KMS-11 (cell line): ENCODE data around the gene YIF1A.

Source experiments
- H2AFZ ChIP-seq: fragments of 200-600 bp; sonication (generic); 2 replicates; pipeline ENCODE4 v1.6.1; 2016; ENCODE audit warnings: antibody characterized with exemption, mixed run types, low read depth
- H3K27ac ChIP-seq: fragments of 200-600 bp; sonication (generic); 2 replicates; pipeline ENCODE4 v1.6.1; 2016; ENCODE audit warnings: mild to moderate bottlenecking, mixed run types
- H3K27me3 ChIP-seq: fragments of 200-600 bp; sonication (generic); 2 replicates; pipeline ENCODE4 v1.6.1; 2017; ENCODE audit warnings: mild to moderate bottlenecking, low read depth, mixed run types, moderate library complexity; ENCODE audit not compliant: insufficient read depth
- H3K36me3 ChIP-seq: fragments of 200-600 bp; sonication (generic); 2 replicates; pipeline ENCODE4 v1.6.1; 2017; ENCODE audit warnings: mild to moderate bottlenecking, mixed run types; ENCODE audit not compliant: insufficient read depth
- H3K4me1 ChIP-seq: fragments of 200-600 bp; sonication (generic); 2 replicates; pipeline ENCODE4 v1.6.1; 2016; ENCODE audit warnings: mild to moderate bottlenecking, low read depth, mixed run types; ENCODE audit not compliant: poor library complexity, severe bottlenecking
- H3K4me2 ChIP-seq: fragments of 200-600 bp; sonication (generic); 2 replicates; pipeline ENCODE4 v1.7.0; 2016; ENCODE audit warnings: mild to moderate bottlenecking, mixed run types
- H3K4me3 ChIP-seq: fragments of 200-600 bp; sonication (generic); IDR thresholded peaks from 2 replicates; pipeline ENCODE4 v1.6.1; 2017; ENCODE audit warnings: low read depth, low read length, mixed read lengths; ENCODE audit not compliant: insufficient read depth
- H3K79me2 ChIP-seq: fragments of 200-600 bp; sonication (generic); 2 replicates; pipeline ENCODE4 v1.6.1; 2016; ENCODE audit warnings: low read depth, mixed run types; ENCODE audit not compliant: insufficient read depth
- H3K9ac ChIP-seq: fragments of 200-600 bp; sonication (generic); 2 replicates; pipeline ENCODE4 v1.6.1; 2016; ENCODE audit warnings: mild to moderate bottlenecking, mixed run types
- H4K20me1 ChIP-seq: fragments of 200-600 bp; sonication (generic); 2 replicates; pipeline ENCODE4 v1.6.1; 2016; ENCODE audit warnings: mild to moderate bottlenecking, mixed run types; ENCODE audit not compliant: insufficient read depth
- TF ChIP-seq, protein P1 (sequence below): fragments of 200-600 bp; sonication (generic); conservative IDR thresholded peaks from 2 replicates; pipeline ENCODE4 v1.6.1; 2017; ENCODE audit warnings: low read depth, mild to moderate bottlenecking, antibody characterized with exemption, low read length, moderate library complexity, mixed read lengths

Gene YIF1A

DNA sequence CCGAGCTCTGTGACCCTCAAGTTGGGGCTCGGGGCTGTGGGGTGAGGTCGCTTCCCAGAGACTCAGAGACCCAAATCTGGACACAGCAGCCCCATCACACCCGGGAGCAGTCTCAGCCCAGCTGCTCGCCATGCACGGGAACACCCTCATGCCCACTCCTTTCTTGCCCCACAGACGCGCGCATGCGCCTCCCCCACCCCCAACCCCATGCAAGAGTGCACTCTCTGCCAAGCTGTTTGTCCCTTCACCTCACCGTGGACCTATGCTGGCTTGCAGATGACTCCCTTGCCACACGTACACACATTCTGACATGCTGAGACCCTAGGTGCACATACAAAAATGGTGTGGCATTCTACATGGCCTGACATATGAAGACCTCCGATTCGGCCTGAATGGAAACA is 28.4 kb upstream of the YIF1A start:
- peaks cover 4% of the 10 kb centered on the region for H3K4me1 ChIP-seq
- TF ChIP-seq, protein P1, sequence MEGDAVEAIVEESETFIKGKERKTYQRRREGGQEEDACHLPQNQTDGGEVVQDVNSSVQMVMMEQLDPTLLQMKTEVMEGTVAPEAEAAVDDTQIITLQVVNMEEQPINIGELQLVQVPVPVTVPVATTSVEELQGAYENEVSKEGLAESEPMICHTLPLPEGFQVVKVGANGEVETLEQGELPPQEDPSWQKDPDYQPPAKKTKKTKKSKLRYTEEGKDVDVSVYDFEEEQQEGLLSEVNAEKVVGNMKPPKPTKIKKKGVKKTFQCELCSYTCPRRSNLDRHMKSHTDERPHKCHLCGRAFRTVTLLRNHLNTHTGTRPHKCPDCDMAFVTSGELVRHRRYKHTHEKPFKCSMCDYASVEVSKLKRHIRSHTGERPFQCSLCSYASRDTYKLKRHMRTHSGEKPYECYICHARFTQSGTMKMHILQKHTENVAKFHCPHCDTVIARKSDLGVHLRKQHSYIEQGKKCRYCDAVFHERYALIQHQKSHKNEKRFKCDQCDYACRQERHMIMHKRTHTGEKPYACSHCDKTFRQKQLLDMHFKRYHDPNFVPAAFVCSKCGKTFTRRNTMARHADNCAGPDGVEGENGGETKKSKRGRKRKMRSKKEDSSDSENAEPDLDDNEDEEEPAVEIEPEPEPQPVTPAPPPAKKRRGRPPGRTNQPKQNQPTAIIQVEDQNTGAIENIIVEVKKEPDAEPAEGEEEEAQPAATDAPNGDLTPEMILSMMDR = no peak
- no peaks in the 10 kb centered on the region for H4K20me1 ChIP-seq
- H3K36me3 ChIP-seq = no peaks in the 10 kb centered on the region
- H3K27ac ChIP-seq = no peak overlapping the region
- no peak overlapping the region for H2AFZ ChIP-seq
- H3K4me2 ChIP-seq = no peak overlapping the region
- no peak overlapping the region for H3K9ac ChIP-seq
- peaks cover 2% of the 10 kb centered on the region; the same call in 1 of the 2 replicates for H3K27me3 ChIP-seq
- no peak overlapping the region for H3K4me3 ChIP-seq
- H3K79me2 ChIP-seq = no peaks in the 10 kb centered on the region

DNA sequence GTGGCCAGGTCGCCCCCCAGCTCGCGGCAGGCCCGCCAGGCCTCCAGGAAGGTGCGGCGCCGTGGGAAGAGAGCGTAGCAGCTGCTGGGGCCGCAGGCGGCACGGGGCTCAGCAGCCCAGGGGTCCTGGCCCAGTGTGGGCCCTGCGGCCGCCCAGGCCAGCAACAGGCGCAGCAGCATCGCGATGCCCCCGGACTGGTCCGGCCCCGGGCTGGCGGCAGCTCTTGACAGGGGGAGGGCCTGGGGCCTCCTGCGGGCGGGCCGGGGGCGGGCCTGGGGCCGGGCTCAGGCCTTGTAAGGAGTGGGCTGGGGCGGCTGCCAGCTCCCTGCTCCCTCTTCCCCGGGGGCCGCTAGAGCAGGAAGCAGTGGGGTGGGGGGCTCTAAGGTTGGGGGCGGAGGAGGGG is 27.9 kb upstream of the YIF1A start, which contains the start of gene CD248:
Gene CD248 (minus strand): TSS at position 196 of the 403 bp plus-strand sequence. CDS start 17 bp downstream, at position 179.
- TF ChIP-seq, protein P1 = no peak

DNA sequence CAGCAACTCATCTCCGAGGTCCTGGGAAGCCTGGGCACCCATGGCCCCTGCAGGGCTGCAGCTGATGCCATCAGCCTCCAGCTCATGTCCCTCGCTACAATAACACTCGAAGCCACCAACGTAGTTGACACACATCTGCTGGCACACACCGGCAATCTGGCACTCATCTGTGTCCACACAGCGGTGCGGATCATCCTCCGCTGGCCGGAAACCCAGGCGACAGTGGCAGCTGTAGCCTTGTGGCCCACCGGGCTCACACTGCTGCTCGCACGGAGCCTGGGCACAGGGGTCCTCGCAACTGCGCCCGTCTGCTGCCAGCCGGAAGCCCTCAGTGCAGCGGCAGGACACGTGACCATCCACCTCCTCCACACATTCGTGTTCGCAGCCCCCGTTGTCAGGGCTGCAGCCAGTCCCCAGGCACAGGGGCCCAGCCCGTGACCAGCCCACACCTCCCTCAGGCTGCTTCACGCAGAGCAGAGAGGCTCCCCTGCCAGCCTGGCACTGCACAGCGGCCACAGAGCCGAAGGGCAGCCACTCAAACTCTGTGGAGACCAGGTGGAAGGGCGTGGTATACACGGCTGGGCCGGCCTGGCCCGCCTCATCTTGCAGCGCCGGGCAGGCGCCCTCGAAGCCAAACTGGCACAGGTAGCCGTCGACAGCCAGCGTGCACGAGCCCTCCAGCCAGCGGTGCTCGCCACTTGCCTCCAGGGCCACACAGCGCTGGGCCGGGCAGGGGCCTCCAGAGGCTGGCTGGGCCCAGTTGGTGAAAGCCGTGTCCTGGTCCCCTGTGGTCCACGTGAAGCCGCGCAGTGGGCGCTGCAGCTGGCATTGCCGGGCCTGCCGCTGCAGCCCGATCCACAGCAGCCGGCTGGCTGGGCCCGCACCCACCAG is 27.2 kb upstream of the YIF1A start:
- H3K9ac ChIP-seq = no peak overlapping the region
- H3K27me3 ChIP-seq = peaks cover 2% of the 10 kb centered on the region; the same call in 1 of the 2 replicates
- no peaks in the 10 kb centered on the region for H3K36me3 ChIP-seq
- H3K27ac ChIP-seq = no peak overlapping the region
- H3K4me2 ChIP-seq = no peak overlapping the region
- no peaks in the 10 kb centered on the region for H3K79me2 ChIP-seq
- TF ChIP-seq, protein P1 = no peak
- H3K4me1 ChIP-seq = peaks cover 4% of the 10 kb centered on the region
- no peaks in the 10 kb centered on the region for H4K20me1 ChIP-seq
- no peak overlapping the region for H3K4me3 ChIP-seq
- H2AFZ ChIP-seq = no peak overlapping the region

More for the DNA sequence above, 27.9 kb upstream of the YIF1A start, which contains the start of gene CD248:
- Histone ChIP-seq H3K4me2 (no peak within 1 kb of the TSS), H4K20me1 (no peaks in the 10 kb centered on the region), H3K79me2 (no peaks in the 10 kb centered on the region), H3K27ac (no peak within 1 kb of the TSS), H3K36me3 (no peaks in the 10 kb centered on the region), H3K4me3 (no peak within 1 kb of the TSS), H3K9ac (no peak within 1 kb of the TSS), H2AFZ (no peak within 1 kb of the TSS), H3K4me1 (peaks cover 4% of the 10 kb centered on the region), H3K27me3 (peaks cover 2% of the 10 kb centered on the region; the same call in 1 of the 2 replicates)

DNA sequence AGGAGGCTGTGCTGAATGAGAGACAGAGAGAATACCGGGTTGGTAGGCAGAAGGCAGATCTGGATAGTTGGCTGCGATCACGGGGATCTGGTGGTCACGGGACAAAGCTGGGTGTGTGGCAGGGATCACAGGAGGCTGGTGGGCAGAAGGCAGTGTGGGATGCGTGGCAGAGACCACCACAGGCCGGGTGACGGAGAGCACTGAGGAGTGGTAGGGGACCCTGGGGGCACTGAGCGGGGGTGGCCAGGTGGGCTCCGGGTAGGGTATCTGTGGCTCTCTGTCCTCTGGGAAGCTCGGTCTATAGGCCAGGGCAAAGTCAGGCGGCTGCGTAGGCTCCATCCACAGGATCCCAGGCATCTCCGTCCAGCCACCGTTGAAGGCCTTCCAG is 26.5 kb upstream of the YIF1A start:
- TF ChIP-seq, protein P1 = no peak
- H3K9ac ChIP-seq = no peak overlapping the region
- peaks cover 2% of the 10 kb centered on the region; the same call in 1 of the 2 replicates for H3K27me3 ChIP-seq
- H3K4me3 ChIP-seq = no peak overlapping the region
- H3K36me3 ChIP-seq = no peaks in the 10 kb centered on the region
- H4K20me1 ChIP-seq = no peaks in the 10 kb centered on the region
- H3K79me2 ChIP-seq = no peaks in the 10 kb centered on the region
- no peak overlapping the region for H3K4me2 ChIP-seq
- no peak overlapping the region for H2AFZ ChIP-seq
- H3K27ac ChIP-seq = no peak overlapping the region
- H3K4me1 ChIP-seq = peaks cover 7% of the 10 kb centered on the region
